Measurements from ENCODE around the gene STK16. TPM values are rescaled to one million over a fixed set of nuclear protein-coding genes. Genes with fewer than 3 reads are reported as not detected.

STK16 gene
- total and polyA plus RNA-seq, 8 donors: 14.7 to 28.4 (median 17.1) TPM

GRCh38 chr2:219270055-219270372 is 24.7 kb downstream of the STK16 start:
- Histone ChIP-seq H3K27ac (no peak overlapping the region), H3K36me3 (no peaks in the 10 kb centered on the region), H3K27me3 (no peaks in the 10 kb centered on the region), H3K4me1 (no peaks in the 10 kb centered on the region), H3K9me3 (no peaks in the 10 kb centered on the region), H3K4me3 (no peak overlapping the region)
- no peak for TF ChIP-seq CTCF (IDR thresholded peaks at IDR 0.05)
- ATAC-seq: no peak
- WGBS, 2 donors: 78 to 90% methylated on average over 5 of the region's 5 CpGs
- FAIRE-seq: no peak
- DNase-seq: no peak
- intact Hi-C loops (cut with DNase I): no loop called here

GRCh38 chr2:219271021-219271420 is 25.7 kb downstream of the STK16 start:
- H3K36me3 ChIP-seq: no peaks in the 10 kb centered on the region
- no peaks in the 10 kb centered on the region for H3K4me1 ChIP-seq
- H3K27me3 ChIP-seq: no peaks in the 10 kb centered on the region
- intact Hi-C loops (cut with DNase I): no loop called here
- ATAC-seq: no peak
- TF ChIP-seq CTCF (IDR thresholded peaks at IDR 0.05): no peak
- no peak for FAIRE-seq
- WGBS, 2 donors: 70 to 74% methylated on average over 2 of the region's 2 CpGs
- DNase-seq: no peak
- no peaks in the 10 kb centered on the region for H3K9me3 ChIP-seq
- H3K4me3 ChIP-seq: no peak overlapping the region
- no peak overlapping the region for H3K27ac ChIP-seq

GRCh38 chr2:219272356-219272755 is 27.1 kb downstream of the STK16 start:
- H3K27me3 ChIP-seq: no peaks in the 10 kb centered on the region
- TF ChIP-seq CTCF (IDR thresholded peaks at IDR 0.05): no peak
- no peak overlapping the region for H3K27ac ChIP-seq
- DNase-seq: no peak
- H3K4me3 ChIP-seq: no peak overlapping the region
- H3K4me1 ChIP-seq: no peaks in the 10 kb centered on the region
- H3K36me3 ChIP-seq: no peaks in the 10 kb centered on the region
- 73 to 85% methylated on average over 4 of the region's 4 CpGs for WGBS, 2 donors
- intact Hi-C loops (cut with DNase I): no loop called here
- no peaks in the 10 kb centered on the region for H3K9me3 ChIP-seq
- FAIRE-seq: no peak
- no peak for ATAC-seq

GRCh38 chr2:219272995-219273394 is 27.7 kb downstream of the STK16 start:
- FAIRE-seq: no peak
- 64 to 71% methylated on average over 2 of the region's 2 CpGs for WGBS, 2 donors

GRCh38 chr2:219273937-219274336 is 28.7 kb downstream of the STK16 start:
- Histone ChIP-seq H3K27ac (peak overlapping the region; percentile 17 to 84 (median 60)), H3K4me3 (no peak overlapping the region), H3K9me3 (no peaks in the 10 kb centered on the region), H3K4me1 (peaks cover 7 to 10% (median 9%) of the 10 kb centered on the region in 3 donors), H3K27me3 (no peaks in the 10 kb centered on the region), H3K36me3 (no peaks in the 10 kb centered on the region)
- ATAC-seq (peak in 2 of 4 donors; percentile 21 to 26), DNase-seq (no peak), FAIRE-seq (no peak)
- intact Hi-C loops (cut with DNase I): no loop called here
- WGBS, 2 donors: 65 to 80% methylated on average over 3 of the region's 3 CpGs
- TF ChIP-seq CTCF (IDR thresholded peaks at IDR 0.05): no peak

More at GRCh38 chr2:219272995-219273394, 27.7 kb downstream of the STK16 start:
- DNase-seq (no peak), ATAC-seq (no peak)
- no peak overlapping the region for H3K27ac ChIP-seq
- H3K27me3 ChIP-seq: no peaks in the 10 kb centered on the region
- no peaks in the 10 kb centered on the region for H3K9me3 ChIP-seq
- H3K36me3 ChIP-seq: no peaks in the 10 kb centered on the region
- no peak overlapping the region for H3K4me3 ChIP-seq
- no peak for TF ChIP-seq CTCF (IDR thresholded peaks at IDR 0.05)
- peaks cover 0 to 2% (median 2%) of the 10 kb centered on the region in 3 donors for H3K4me1 ChIP-seq
- intact Hi-C loops (cut with DNase I): no loop called here

All from pancreas (tissue), 10 donors.